ENCODE results near the gene PERM1. TPM values are rescaled to one million over a fixed set of nuclear protein-coding genes. Genes with fewer than 3 reads are reported as not detected.

The PERM1 gene
- total and polyA plus RNA-seq, 4 donors, result under 0.01 to 0.06 TPM; not detected in 2

DNA sequence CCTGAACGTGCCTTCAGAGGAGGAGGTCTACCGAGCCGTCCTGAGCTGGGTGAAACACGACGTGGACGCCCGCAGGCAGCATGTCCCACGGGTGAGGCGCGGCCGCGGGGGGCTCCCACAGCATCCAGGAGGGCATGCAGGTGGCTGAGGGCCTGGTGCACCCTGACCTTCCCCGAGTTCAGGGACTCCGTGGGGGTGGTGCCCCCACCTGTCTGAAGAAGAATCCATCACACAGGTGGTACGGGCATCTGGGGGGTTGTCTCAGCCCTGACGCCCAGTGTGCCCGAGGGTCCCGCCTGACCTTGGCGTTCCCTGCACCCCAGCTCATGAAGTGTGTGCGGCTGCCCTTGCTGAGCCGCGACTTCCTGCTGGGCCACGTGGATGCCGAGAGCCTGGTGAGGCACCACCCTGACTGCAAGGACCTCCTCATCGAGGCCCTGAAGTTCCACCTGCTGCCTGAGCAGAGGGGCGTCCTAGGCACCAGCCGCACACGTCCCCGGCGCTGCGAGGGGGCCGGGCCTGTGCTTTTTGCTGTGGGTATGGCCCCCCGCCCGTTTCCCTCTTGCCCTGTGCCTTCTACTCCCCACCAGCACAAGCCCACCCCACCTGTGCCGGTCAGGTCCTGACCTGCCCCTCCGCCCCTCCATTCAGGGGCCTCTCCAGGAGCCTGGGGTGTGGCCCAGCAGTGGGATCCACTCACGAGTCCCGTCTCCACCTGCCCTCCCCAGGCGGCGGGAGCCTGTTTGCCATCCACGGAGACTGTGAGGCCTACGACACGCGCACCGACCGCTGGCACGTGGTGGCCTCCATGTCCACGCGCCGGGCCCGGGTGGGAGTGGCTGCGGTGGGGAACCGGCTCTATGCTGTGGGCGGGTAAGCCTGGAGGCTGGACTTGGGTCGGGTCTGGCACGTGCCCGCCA lies 19.3 kb downstream of the PERM1 start:
- Histone ChIP-seq H3K27ac (ENCODE audit: low read depth in 1 of 2, low read length in 2 of 2) (no peak overlapping the region), H3K36me3 (ENCODE audit: control insufficient read depth in 4 of 4, insufficient read depth in 3 of 4, low read depth in 1 of 4, low read length in 3 of 4) (peaks cover 0 to 6% (median 0%) of the 10 kb centered on the region in 4 donors), H3K9me3 (ENCODE audit: control insufficient read depth in 4 of 4, low read length in 3 of 4) (no peaks in the 10 kb centered on the region), H3K4me3 (ENCODE audit: low read depth in 1 of 3, low read length in 3 of 3) (no peak overlapping the region), H3K4me1 (ENCODE audit: control insufficient read depth in 4 of 4, insufficient read depth in 4 of 4, low read length in 3 of 4) (peaks cover 14 to 38% (median 25%) of the 10 kb centered on the region in 4 donors), H3K9ac (ENCODE audit: low read depth in 1 of 2, low read length in 2 of 2) (no peak overlapping the region), H3K27me3 (ENCODE audit: control insufficient read depth in 4 of 4, insufficient read depth in 4 of 4, low read length in 3 of 4) (no peaks in the 10 kb centered on the region)
- 97% methylated on average over 57 of the region's 57 CpGs for WGBS
- no peak for DNase-seq (ENCODE audit: low spot score)
- TF ChIP-seq EGR1 (IDR thresholded peaks at IDR 0.05; ENCODE audit: low read depth in 2 of 2), result no peak
- no peak for TF ChIP-seq SP1 (IDR thresholded peaks at IDR 0.05)
- TF ChIP-seq, protein P1, sequence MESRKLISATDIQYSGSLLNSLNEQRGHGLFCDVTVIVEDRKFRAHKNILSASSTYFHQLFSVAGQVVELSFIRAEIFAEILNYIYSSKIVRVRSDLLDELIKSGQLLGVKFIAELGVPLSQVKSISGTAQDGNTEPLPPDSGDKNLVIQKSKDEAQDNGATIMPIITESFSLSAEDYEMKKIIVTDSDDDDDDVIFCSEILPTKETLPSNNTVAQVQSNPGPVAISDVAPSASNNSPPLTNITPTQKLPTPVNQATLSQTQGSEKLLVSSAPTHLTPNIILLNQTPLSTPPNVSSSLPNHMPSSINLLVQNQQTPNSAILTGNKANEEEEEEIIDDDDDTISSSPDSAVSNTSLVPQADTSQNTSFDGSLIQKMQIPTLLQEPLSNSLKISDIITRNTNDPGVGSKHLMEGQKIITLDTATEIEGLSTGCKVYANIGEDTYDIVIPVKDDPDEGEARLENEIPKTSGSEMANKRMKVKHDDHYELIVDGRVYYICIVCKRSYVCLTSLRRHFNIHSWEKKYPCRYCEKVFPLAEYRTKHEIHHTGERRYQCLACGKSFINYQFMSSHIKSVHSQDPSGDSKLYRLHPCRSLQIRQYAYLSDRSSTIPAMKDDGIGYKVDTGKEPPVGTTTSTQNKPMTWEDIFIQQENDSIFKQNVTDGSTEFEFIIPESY (IDR thresholded peaks at IDR 0.05), result no peak

DNA sequence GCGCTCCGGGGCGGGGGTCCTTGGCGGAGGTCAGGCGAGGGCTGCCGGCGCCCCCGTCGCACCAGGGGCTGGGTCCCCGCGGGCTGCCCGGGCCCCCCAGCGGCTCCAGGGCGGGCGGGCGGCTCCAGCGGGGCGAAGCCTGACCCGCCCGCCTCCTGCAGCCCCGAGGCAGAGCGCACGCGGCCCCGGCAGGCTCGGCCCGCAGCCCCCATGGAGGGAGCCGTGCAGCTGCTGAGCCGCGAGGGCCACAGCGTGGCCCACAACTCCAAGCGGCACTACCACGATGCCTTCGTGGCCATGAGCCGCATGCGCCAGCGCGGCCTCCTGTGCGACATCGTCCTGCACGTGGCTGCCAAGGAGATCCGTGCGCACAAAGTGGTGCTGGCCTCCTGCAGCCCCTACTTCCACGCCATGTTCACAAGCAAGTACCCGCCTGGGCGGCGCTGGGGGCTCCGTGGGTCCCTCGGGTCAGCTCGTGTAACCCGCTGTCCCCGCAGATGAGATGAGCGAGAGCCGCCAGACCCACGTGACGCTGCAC lies 20.7 kb downstream of the PERM1 start:
- TF ChIP-seq TAF1 (conservative IDR thresholded peaks at IDR 0.05) (no peak), SP1 (IDR thresholded peaks at IDR 0.05) (no peak), YY1 (IDR thresholded peaks at IDR 0.05) (no peak), FOXA2 (IDR thresholded peaks at IDR 0.05) (no peak), RXRA (IDR thresholded peaks at IDR 0.05) (no peak), FOXA1 (IDR thresholded peaks at IDR 0.05) (no peak), RAD21 (IDR thresholded peaks at IDR 0.05) (no peak), HNF4A (conservative IDR thresholded peaks at IDR 0.05) (no peak), EGR1 (IDR thresholded peaks at IDR 0.05; ENCODE audit: low read depth in 2 of 2) (no peak)
- TF ChIP-seq, protein P1 (IDR thresholded peaks at IDR 0.05), result no peak
- TF ChIP-seq, protein P2, sequence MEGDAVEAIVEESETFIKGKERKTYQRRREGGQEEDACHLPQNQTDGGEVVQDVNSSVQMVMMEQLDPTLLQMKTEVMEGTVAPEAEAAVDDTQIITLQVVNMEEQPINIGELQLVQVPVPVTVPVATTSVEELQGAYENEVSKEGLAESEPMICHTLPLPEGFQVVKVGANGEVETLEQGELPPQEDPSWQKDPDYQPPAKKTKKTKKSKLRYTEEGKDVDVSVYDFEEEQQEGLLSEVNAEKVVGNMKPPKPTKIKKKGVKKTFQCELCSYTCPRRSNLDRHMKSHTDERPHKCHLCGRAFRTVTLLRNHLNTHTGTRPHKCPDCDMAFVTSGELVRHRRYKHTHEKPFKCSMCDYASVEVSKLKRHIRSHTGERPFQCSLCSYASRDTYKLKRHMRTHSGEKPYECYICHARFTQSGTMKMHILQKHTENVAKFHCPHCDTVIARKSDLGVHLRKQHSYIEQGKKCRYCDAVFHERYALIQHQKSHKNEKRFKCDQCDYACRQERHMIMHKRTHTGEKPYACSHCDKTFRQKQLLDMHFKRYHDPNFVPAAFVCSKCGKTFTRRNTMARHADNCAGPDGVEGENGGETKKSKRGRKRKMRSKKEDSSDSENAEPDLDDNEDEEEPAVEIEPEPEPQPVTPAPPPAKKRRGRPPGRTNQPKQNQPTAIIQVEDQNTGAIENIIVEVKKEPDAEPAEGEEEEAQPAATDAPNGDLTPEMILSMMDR (IDR thresholded peaks at IDR 0.05; ENCODE audit: low read depth, low read length, missing input control), result no peak
- TF ChIP-seq, protein P3, sequence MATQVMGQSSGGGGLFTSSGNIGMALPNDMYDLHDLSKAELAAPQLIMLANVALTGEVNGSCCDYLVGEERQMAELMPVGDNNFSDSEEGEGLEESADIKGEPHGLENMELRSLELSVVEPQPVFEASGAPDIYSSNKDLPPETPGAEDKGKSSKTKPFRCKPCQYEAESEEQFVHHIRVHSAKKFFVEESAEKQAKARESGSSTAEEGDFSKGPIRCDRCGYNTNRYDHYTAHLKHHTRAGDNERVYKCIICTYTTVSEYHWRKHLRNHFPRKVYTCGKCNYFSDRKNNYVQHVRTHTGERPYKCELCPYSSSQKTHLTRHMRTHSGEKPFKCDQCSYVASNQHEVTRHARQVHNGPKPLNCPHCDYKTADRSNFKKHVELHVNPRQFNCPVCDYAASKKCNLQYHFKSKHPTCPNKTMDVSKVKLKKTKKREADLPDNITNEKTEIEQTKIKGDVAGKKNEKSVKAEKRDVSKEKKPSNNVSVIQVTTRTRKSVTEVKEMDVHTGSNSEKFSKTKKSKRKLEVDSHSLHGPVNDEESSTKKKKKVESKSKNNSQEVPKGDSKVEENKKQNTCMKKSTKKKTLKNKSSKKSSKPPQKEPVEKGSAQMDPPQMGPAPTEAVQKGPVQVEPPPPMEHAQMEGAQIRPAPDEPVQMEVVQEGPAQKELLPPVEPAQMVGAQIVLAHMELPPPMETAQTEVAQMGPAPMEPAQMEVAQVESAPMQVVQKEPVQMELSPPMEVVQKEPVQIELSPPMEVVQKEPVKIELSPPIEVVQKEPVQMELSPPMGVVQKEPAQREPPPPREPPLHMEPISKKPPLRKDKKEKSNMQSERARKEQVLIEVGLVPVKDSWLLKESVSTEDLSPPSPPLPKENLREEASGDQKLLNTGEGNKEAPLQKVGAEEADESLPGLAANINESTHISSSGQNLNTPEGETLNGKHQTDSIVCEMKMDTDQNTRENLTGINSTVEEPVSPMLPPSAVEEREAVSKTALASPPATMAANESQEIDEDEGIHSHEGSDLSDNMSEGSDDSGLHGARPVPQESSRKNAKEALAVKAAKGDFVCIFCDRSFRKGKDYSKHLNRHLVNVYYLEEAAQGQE (IDR thresholded peaks at IDR 0.05), result no peak
- no peak overlapping the region for H3K27ac ChIP-seq (ENCODE audit: low read depth in 1 of 2, low read length in 2 of 2)
- no peak overlapping the region for H3K9ac ChIP-seq (ENCODE audit: low read depth in 1 of 2, low read length in 2 of 2)
- no peaks in the 10 kb centered on the region for H3K9me3 ChIP-seq (ENCODE audit: control insufficient read depth in 4 of 4, low read length in 3 of 4)
- no peak for DNase-seq (ENCODE audit: low spot score)
- peak overlapping the region in 1 of 3 donors; percentile 94 for H3K4me3 ChIP-seq (ENCODE audit: low read depth in 1 of 3, low read length in 3 of 3)
- H3K36me3 ChIP-seq (ENCODE audit: control insufficient read depth in 4 of 4, insufficient read depth in 3 of 4, low read depth in 1 of 4, low read length in 3 of 4), result peaks cover under 1 to 6% (median 4%) of the 10 kb centered on the region in 4 donors
- peaks cover 15 to 37% (median 21%) of the 10 kb centered on the region in 4 donors for H3K4me1 ChIP-seq (ENCODE audit: control insufficient read depth in 4 of 4, insufficient read depth in 4 of 4, low read length in 3 of 4)
- no peaks in the 10 kb centered on the region for H3K27me3 ChIP-seq (ENCODE audit: control insufficient read depth in 4 of 4, insufficient read depth in 4 of 4, low read length in 3 of 4)
- WGBS, result 45% methylated on average over 56 of the region's 56 CpGs

All from liver (tissue), 9 donors.